VCaP (cell line): Measurements from ENCODE around the gene CRIM1.
A peak's percentile ranks its signal among the peaks of the same experiment; 100 is the strongest.

Experiments
- H3K27ac ChIP-seq: fragments of 450-650 bp; 2 replicates; pipeline ENCODE4 v1.5.1; 2017
- CTCF ChIP-seq: fragments of 450-650 bp; conservative IDR thresholded peaks from 2 replicates; pipeline ENCODE4 v1.5.1; 2017; ENCODE audit warnings: mild to moderate bottlenecking, moderate library complexity

Gene CRIM1

GRCh38 chr2:36480028-36480427, 124.5 kb downstream of the CRIM1 start:
- no peak for TF ChIP-seq CTCF
- H3K27ac ChIP-seq = no peak overlapping the region

GRCh38 chr2:36480636-36481035, 125.1 kb downstream of the CRIM1 start:
- no peak overlapping the region for H3K27ac ChIP-seq
- no peak for TF ChIP-seq CTCF

DNA sequence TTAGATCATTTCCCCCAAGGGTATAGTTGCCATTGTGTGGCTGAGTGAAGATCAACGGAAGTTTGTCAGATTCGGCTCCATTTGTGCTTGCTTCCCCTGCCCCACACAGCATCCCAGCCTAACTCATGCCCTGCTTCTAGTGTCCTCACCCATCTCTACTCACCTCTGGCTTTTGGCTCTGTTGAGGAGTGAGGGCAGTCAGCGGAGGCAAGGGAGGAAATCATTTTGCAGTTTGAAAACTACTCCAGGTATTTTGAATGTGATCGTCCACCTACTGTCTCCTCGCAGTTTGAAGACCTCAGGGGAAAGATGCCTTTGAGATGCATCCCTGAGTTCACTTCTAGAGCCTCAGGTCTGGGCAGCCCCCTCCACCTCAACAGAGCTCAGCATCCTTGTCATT, 126.1 kb downstream of the CRIM1 start:
- TF ChIP-seq CTCF = no peak
- peak overlapping the region; percentile 19; the same call in 1 of the 2 replicates for H3K27ac ChIP-seq

DNA sequence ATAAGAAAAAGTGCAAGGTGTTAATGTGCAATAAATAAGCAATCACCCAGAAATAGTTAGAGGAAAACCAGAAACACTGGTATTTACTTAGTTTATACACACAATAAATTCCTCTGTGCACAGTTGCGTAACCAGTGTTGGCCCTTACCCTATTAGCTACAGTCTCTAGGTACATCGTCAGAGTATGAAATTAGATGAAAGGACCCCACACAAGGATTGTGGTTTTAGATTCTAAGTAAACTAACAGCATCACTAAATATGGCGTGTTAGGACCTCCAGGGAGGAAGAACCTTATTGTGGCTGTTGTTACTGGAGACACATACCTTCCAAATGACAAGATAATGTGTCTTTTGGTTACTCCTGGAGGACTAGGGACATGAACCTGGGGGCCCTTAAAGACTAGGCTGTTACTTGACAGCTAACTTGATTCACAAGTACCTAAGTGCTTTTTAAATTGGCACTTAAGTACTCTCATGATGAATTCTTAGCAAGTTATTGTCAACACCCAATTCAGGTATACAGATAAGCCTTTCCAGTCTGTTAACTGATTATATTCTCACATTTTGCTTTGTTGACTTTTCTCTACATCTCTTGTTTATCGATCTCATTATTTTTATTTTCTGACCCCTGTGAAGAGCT, 127.1 kb downstream of the CRIM1 start:
- no peak for TF ChIP-seq CTCF
- peak overlapping the region; percentile 19; the same call in 1 of the 2 replicates for H3K27ac ChIP-seq

DNA sequence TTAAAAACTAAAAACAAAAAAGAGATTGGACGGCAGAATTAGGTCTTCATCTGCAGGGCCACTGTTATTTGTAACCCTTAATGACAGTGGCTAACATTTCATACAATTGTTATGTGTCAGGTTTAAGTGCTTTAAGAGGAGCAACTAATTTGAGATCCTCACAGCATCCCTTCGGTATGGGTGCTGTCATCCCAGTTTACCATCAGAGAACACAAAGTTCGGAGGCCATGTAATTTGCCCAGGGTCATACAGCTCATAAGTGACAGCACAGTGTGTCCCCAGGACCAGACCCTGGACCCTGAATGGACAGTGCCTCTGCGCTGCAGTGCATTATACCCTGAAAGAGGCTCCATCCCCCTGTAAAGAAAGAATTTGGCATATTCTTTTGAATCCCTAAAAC, 127.7 kb downstream of the CRIM1 start:
- H3K27ac ChIP-seq = no peak overlapping the region; the same call in 1 of the 2 replicates
- TF ChIP-seq CTCF = no peak

GRCh38 chr2:36484454-36484853, 128.9 kb downstream of the CRIM1 start:
- TF ChIP-seq CTCF = no peak
- H3K27ac ChIP-seq = no peak overlapping the region

DNA sequence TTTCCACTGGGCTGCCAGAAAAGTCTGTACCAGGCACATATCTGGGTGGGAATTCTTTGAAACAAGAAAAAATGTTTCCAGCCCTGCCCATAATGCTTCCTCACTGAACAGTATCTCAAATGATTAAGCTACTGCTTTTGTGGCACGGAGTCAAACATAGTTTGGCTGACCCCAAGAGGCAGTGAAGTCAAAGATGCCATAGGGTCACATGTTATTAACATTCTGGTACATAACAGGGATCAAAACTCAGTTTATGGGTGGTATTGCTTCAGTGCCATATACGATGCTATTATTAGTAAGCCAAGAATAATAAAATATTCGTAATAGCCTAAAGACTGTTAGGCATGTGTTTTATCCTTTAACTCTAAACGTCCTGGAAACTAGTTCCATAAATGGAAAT, 129.9 kb downstream of the CRIM1 start:
- TF ChIP-seq CTCF = no peak
- H3K27ac ChIP-seq = no peak overlapping the region
